Body of pancreas (tissue), 4 donors: ENCODE data around the gene TASOR. TPM values are rescaled to one million over a fixed set of nuclear protein-coding genes. Genes with fewer than 3 reads are reported as not detected.

ENCODE experiments used
- ATAC-seq: fragments of 150-250 bp; one replicate; pipeline ENCODE4 v1.9.1; 2016
- DNase-seq, 4 donors: peaks; one replicate each; pipeline ENCODE4 v3.0.0-alpha.2; 2019
- H3K27ac ChIP-seq, 4 donors: fragments of 200-600 bp; sonication (generic); 1 replicate in 3 of 4; 2 replicates in 1 of 4; pipeline versions ENCODE4 v1.5.1 to v1.6.1; 2016 to 2019; ENCODE audit warnings: mild to moderate bottlenecking in 1 of 4, mixed read lengths in 1 of 4, moderate library complexity in 1 of 4
- H3K27me3 ChIP-seq, 2 donors: fragments of 200-600 bp; sonication (generic); one replicate each; pipeline ENCODE4 v1.6.0; 2016; ENCODE audit warnings: mild to moderate bottlenecking in 1 of 2
- H3K36me3 ChIP-seq, 2 donors: fragments of 200-600 bp; sonication (generic); replicated peaks in 1 of 2; 2 replicates each; pipeline ENCODE4 v1.5.1; 2016; ENCODE audit warnings: low read depth in 2 of 2; ENCODE audit not compliant: insufficient read depth in 1 of 2
- H3K4me1 ChIP-seq: fragments of 200-600 bp; sonication (generic); one replicate; pipeline ENCODE4 v1.6.0; 2016
- H3K4me3 ChIP-seq, 2 donors: fragments of 200-600 bp; sonication (generic); 1 replicate in 1 of 2; 2 replicates in 1 of 2; pipeline ENCODE4 v1.5.1; 2016 to 2019
- H3K9me3 ChIP-seq, 3 donors: fragments of 200-600 bp; sonication (generic); 1 replicate in 2 of 3; 2 replicates in 1 of 3; pipeline ENCODE4 v1.5.1; 2016
- CTCF ChIP-seq, 7 experiments: fragments of 450-650 bp in 4 of 7; fragments of 200-600 bp in 3 of 7; sonication (generic) in 3 of 7; IDR thresholded peaks; one replicate each; pipeline ENCODE4 v1.5.1; 2016 to 2019; ENCODE audit warnings: antibody characterized with exemption in 7 of 7
- POLR2A ChIP-seq, 3 donors: fragments of 450-650 bp; IDR thresholded peaks; one replicate each; pipeline ENCODE4 v1.6.1; 2016; ENCODE audit warnings: antibody characterized with exemption in 3 of 3, mild to moderate bottlenecking in 2 of 3
- WGBS, 2 donors: methylation state at CpG; one replicate each; pipeline ENCODE4 v1.1.5; 2017; 5-methylcytosine and 5-hydroxymethylcytosine counted together
- intact Hi-C: fragments of 100-400 bp; cut with DNase I; formaldehyde crosslinking; loops from one replicate; pipeline ENCODE4 v1.15.1; 2023
- total RNA-seq, 2 donors: library from RNA; depleted of rRNA; stranded (reverse); fragments of >200 nt; gene quantifications; one replicate each; pipeline ENCODE4 v1.1.0, GENCODE V29; 2016

The TASOR gene
- total RNA-seq, 2 donors from 2014 or later: 28.7 to 55.0 TPM

GRCh38 chr3:56677286-56677685, 5.8 kb downstream of the TASOR start:
- Histone ChIP-seq H3K27ac (no peak overlapping the region), H3K9me3 (no peaks in the 10 kb centered on the region), H3K27me3 (no peaks in the 10 kb centered on the region), H3K4me3 (no peak overlapping the region), H3K36me3 (peaks cover 0 to 3% of the 10 kb centered on the region in 2 donors), H3K4me1 (peaks cover 22% of the 10 kb centered on the region)
- 4 to 33% methylated on average over 1 of the region's 1 CpG for WGBS, 2 donors
- no peak for TF ChIP-seq POLR2A (IDR thresholded peaks at IDR 0.05)
- DNase-seq (no peak), ATAC-seq (no peak)
- intact Hi-C loops: no loop called here

GRCh38 chr3:56673781-56674457, 9.1 kb downstream of the TASOR start:
- H3K4me3 ChIP-seq: no peak overlapping the region
- intact Hi-C loops: no loop called here
- no peaks in the 10 kb centered on the region for H3K4me1 ChIP-seq
- TF ChIP-seq CTCF (IDR thresholded peaks at IDR 0.05) (no peak), POLR2A (IDR thresholded peaks at IDR 0.05) (no peak)
- 64 to 71% methylated on average over 2 of the region's 2 CpGs for WGBS, 2 donors
- no peak for DNase-seq
- H3K9me3 ChIP-seq: no peaks in the 10 kb centered on the region
- no peak for ATAC-seq
- peaks cover 0 to 9% of the 10 kb centered on the region in 2 donors for H3K36me3 ChIP-seq
- H3K27ac ChIP-seq: no peak overlapping the region
- no peaks in the 10 kb centered on the region for H3K27me3 ChIP-seq

- Histone ChIP-seq H3K4me3 (no peak overlapping the region), H3K9me3 (no peaks in the 10 kb centered on the region), H3K27ac (no peak overlapping the region), H3K27me3 (no peaks in the 10 kb centered on the region), H3K4me1 (peaks cover 6% of the 10 kb centered on the region), H3K36me3 (peaks cover 0 to 22% of the 10 kb centered on the region in 2 donors)
- TF ChIP-seq POLR2A (IDR thresholded peaks at IDR 0.05) (no peak), CTCF (IDR thresholded peaks at IDR 0.05) (no peak)
- intact Hi-C loops: no loop called here
- DNase-seq (no peak), ATAC-seq (peak; percentile 40)
- WGBS, 2 donors: 60 to 72% methylated on average over 3 of the region's 3 CpGs
Measured at GRCh38 chr3:56667973-56668579, 15.0 kb downstream of the TASOR start.

GRCh38 chr3:56664823-56665222, 18.2 kb downstream of the TASOR start:
- H3K4me3 ChIP-seq: no peak overlapping the region
- DNase-seq: no peak
- no peak overlapping the region for H3K27ac ChIP-seq
- TF ChIP-seq POLR2A (IDR thresholded peaks at IDR 0.05) (no peak), CTCF (IDR thresholded peaks at IDR 0.05) (no peak)
- no peaks in the 10 kb centered on the region for H3K27me3 ChIP-seq
- peaks cover 0 to 22% of the 10 kb centered on the region in 2 donors for H3K36me3 ChIP-seq
- 90 to 97% methylated on average over 2 of the region's 2 CpGs for WGBS, 2 donors
- peaks cover 6% of the 10 kb centered on the region for H3K4me1 ChIP-seq
- intact Hi-C loops: no loop called here
- H3K9me3 ChIP-seq: no peaks in the 10 kb centered on the region
- ATAC-seq: no peak

GRCh38 chr3:56655709-56656108, 27.4 kb downstream of the TASOR start:
- no peaks in the 10 kb centered on the region for H3K27me3 ChIP-seq
- H3K27ac ChIP-seq: no peak overlapping the region
- H3K4me1 ChIP-seq: no peaks in the 10 kb centered on the region
- WGBS, 2 donors: 80 to 100% methylated on average over 1 of the region's 1 CpG
- no peaks in the 10 kb centered on the region for H3K9me3 ChIP-seq
- no peak overlapping the region for H3K4me3 ChIP-seq
- ATAC-seq: no peak
- no peak for DNase-seq
- no peak for TF ChIP-seq CTCF (IDR thresholded peaks at IDR 0.05)
- TF ChIP-seq POLR2A (IDR thresholded peaks at IDR 0.05): no peak
- intact Hi-C loops: no loop called here
- H3K36me3 ChIP-seq: peaks cover 3 to 15% of the 10 kb centered on the region in 2 donors
